HEK293 (cell line): ENCODE data around the gene SLC10A2.
"Not testable (repeated sequence)": the region's sequence is repeated elsewhere in the genome, so short reads cannot be mapped to it uniquely, and the experiment has no call there.

ENCODE experiments used
- CTCF ChIA-PET: fragments of 350-600 bp; formaldehyde crosslinking; extraction: SDS; loops from one replicate; lab custom pipeline; 2021; ENCODE audit warnings: antibody characterized with exemption; lab: Yijun Ruan, JAX
- POLR2A ChIA-PET: fragments of 300-600 bp; formaldehyde crosslinking; extraction: SDS; loops from one replicate; lab custom pipeline; 2020; ENCODE audit warnings: antibody characterized with exemption, inconsistent platforms; lab: Yijun Ruan, JAX
- H3K27ac ChIP-seq: fragments of 200-500 bp; sonication (Bioruptor generic); 2 replicates; pipeline ENCODE4 v1.5.1; 2014; ENCODE audit warnings: low read depth, low read length, control low read depth, inconsistent platforms; ENCODE audit errors: extremely low read depth
- H3K36me3 ChIP-seq, 2 experiments: fragments of 200-500 bp in 1 of 2; sonication (Bioruptor generic) in 1 of 2; 1 replicate in 1 of 2; 2 replicates in 1 of 2; pipeline ENCODE4 v1.5.1; 2014 to 2017; ENCODE audit warnings: inconsistent platforms in 2 of 2, low read length in 2 of 2; ENCODE audit not compliant: control insufficient read depth in 2 of 2, insufficient read depth in 1 of 2
- H3K4me1 ChIP-seq: fragments of 200-500 bp; sonication (Bioruptor generic); 2 replicates; pipeline ENCODE4 v1.5.1; 2014; ENCODE audit warnings: mild to moderate bottlenecking, low read length, inconsistent platforms; ENCODE audit not compliant: control insufficient read depth, insufficient read depth
- H3K4me3 ChIP-seq: 2 replicates; pipeline ENCODE4 v1.5.1; 2011; ENCODE audit warnings: low read depth, mild to moderate bottlenecking, control low read depth, low read length, moderate library complexity
- H3K9me3 ChIP-seq: fragments of 200-500 bp; sonication (Bioruptor generic); 2 replicates; pipeline ENCODE4 v1.5.1; 2014; ENCODE audit warnings: low read depth, low read length, inconsistent platforms; ENCODE audit not compliant: control insufficient read depth, insufficient read depth
- CTCF ChIP-seq: fragments of 450-650 bp; formaldehyde crosslinking; IDR thresholded peaks from 2 replicates; pipeline ENCODE4 v1.5.1; 2016; ENCODE audit warnings: missing biosample characterization, missing genetic modification characterization
- KLF10 ChIP-seq: fragments of 450-650 bp; IDR thresholded peaks from 2 replicates; pipeline ENCODE4 v1.5.1; 2018; ENCODE audit warnings: missing biosample characterization, mild to moderate bottlenecking, missing genetic modification characterization
- MZF1 ChIP-seq: fragments of 450-650 bp; formaldehyde crosslinking; IDR thresholded peaks from 2 replicates; pipeline ENCODE4 v1.5.1; 2017; ENCODE audit warnings: missing biosample characterization, missing genetic modification characterization, borderline replicate concordance
- PBX3 ChIP-seq: sonication (generic); formaldehyde crosslinking; IDR thresholded peaks from 2 replicates; pipeline ENCODE4 v1.8.1; 2022; ENCODE audit warnings: mild to moderate bottlenecking, moderate library complexity, missing genetic modification reagents
- SCRT2 ChIP-seq: fragments of 450-650 bp; formaldehyde crosslinking; IDR thresholded peaks from 2 replicates; pipeline ENCODE4 v1.5.1; 2016; ENCODE audit warnings: missing biosample characterization, missing genetic modification characterization
- YY2 ChIP-seq: fragments of 450-650 bp; formaldehyde crosslinking; IDR thresholded peaks from 2 replicates; pipeline ENCODE4 v1.5.1; 2016; ENCODE audit warnings: missing biosample characterization, missing genetic modification characterization
- ZNF501 ChIP-seq: fragments of 450-650 bp; formaldehyde crosslinking; IDR thresholded peaks from 2 replicates; pipeline ENCODE4 v1.5.1; 2016; ENCODE audit warnings: missing biosample characterization, missing genetic modification characterization
- ZNF514 ChIP-seq: fragments of 450-650 bp; formaldehyde crosslinking; IDR thresholded peaks from 2 replicates; pipeline ENCODE4 v1.5.1; 2016; ENCODE audit warnings: missing biosample characterization, missing genetic modification characterization
- ZNF692 ChIP-seq: fragments of 450-650 bp; formaldehyde crosslinking; IDR thresholded peaks from 2 replicates; pipeline ENCODE4 v1.5.1; 2016; ENCODE audit warnings: missing biosample characterization, missing genetic modification characterization
- ZNF777 ChIP-seq: fragments of 450-650 bp; formaldehyde crosslinking; IDR thresholded peaks from 2 replicates; pipeline ENCODE4 v1.5.1; 2017; ENCODE audit warnings: missing biosample characterization, missing genetic modification characterization, borderline replicate concordance
- ZNF785 ChIP-seq: fragments of 450-650 bp; formaldehyde crosslinking; IDR thresholded peaks from 2 replicates; pipeline ENCODE4 v1.5.1; 2016; ENCODE audit warnings: missing biosample characterization, missing genetic modification characterization
- ZSCAN5A ChIP-seq: fragments of 450-650 bp; formaldehyde crosslinking; IDR thresholded peaks from 2 replicates; pipeline ENCODE4 v1.5.1; 2016; ENCODE audit warnings: missing biosample characterization, missing genetic modification characterization
- ZXDB ChIP-seq: fragments of 450-650 bp; formaldehyde crosslinking; IDR thresholded peaks from 2 replicates; pipeline ENCODE4 v1.5.1; 2016; ENCODE audit warnings: missing biosample characterization, missing genetic modification characterization

SLC10A2 gene

GRCh38 chr13:103104340-103104739 lies 38.1 kb upstream of the SLC10A2 start:
- no peaks in the 10 kb centered on the region for H3K9me3 ChIP-seq
- no peak overlapping the region for H3K4me3 ChIP-seq
- ChIA-PET CTCF (no interaction called here), POLR2A (no interaction called here)
- no peak overlapping the region for H3K27ac ChIP-seq
- no peak for TF ChIP-seq SCRT2
- no peak for TF ChIP-seq ZNF785
- TF ChIP-seq CTCF (tag by site-specific recombination) = no peak
- no peak for TF ChIP-seq ZNF777 (tag by site-specific recombination)
- TF ChIP-seq MZF1 (tag by site-specific recombination) = no peak
- no peak for TF ChIP-seq KLF10
- no peak for TF ChIP-seq YY2
- TF ChIP-seq ZNF514 (tag by site-specific recombination) = no peak
- no peak for TF ChIP-seq ZSCAN5A (tag by site-specific recombination)
- TF ChIP-seq ZXDB = no peak
- no peak for TF ChIP-seq PBX3 (CRISPR knock-in tag)
- TF ChIP-seq ZNF501 (tag by site-specific recombination) = no peak
- H3K4me1 ChIP-seq = no peaks in the 10 kb centered on the region
- H3K36me3 ChIP-seq = no peaks in the 10 kb centered on the region

GRCh38 chr13:103103456-103103855 lies 37.2 kb upstream of the SLC10A2 start:
- H3K4me3 ChIP-seq, CTCF ChIA-PET, H3K9me3 ChIP-seq, H3K4me1 ChIP-seq, H3K27ac ChIP-seq, POLR2A ChIA-PET, H3K36me3 ChIP-seq: not testable (repeated sequence)

- CTCF ChIA-PET = no interaction called here
- TF ChIP-seq ZNF692 (tag by site-specific recombination) = no peak
- no peak for TF ChIP-seq PBX3 (CRISPR knock-in tag)
- Histone ChIP-seq H3K36me3 (no peaks in the 10 kb centered on the region), H3K9me3 (no peaks in the 10 kb centered on the region), H3K4me3 (no peak overlapping the region), H3K27ac (no peak overlapping the region), H3K4me1 (no peaks in the 10 kb centered on the region)
- POLR2A ChIA-PET = no interaction called here
Measured at GRCh38 chr13:103102482-103102881, 36.3 kb upstream of the SLC10A2 start.
